Measurements from ENCODE around the gene SPIRE1.
"Not testable (repeated sequence)": the region's sequence is repeated elsewhere in the genome, so short reads cannot be mapped to it uniquely, and the experiment has no call there.

SPIRE1 gene

GRCh38 chr18:12540751-12541150, 117.2 kb downstream of the SPIRE1 start:
- no peak overlapping the region for H3K4me3 ChIP-seq (ENCODE audit: low read depth, low read length)
- TF ChIP-seq CTCF (IDR thresholded peaks at IDR 0.05; ENCODE audit: control insufficient read depth, extremely low read depth, insufficient read depth), result no peak
- no peak for DNase-seq (ENCODE audit: low read depth)

GRCh38 chr18:12539158-12539557, 118.7 kb downstream of the SPIRE1 start:
- H3K4me3 ChIP-seq (ENCODE audit: low read depth, low read length); DNase-seq (ENCODE audit: low read depth): not testable (repeated sequence)

- DNase-seq (ENCODE audit: low read depth), result no peak
- no peak for TF ChIP-seq CTCF (IDR thresholded peaks at IDR 0.05; ENCODE audit: control insufficient read depth, extremely low read depth, insufficient read depth)
- no peak overlapping the region for H3K4me3 ChIP-seq (ENCODE audit: low read depth, low read length)
Observed at GRCh38 chr18:12534820-12535219, 123.1 kb downstream of the SPIRE1 start.

- no peak overlapping the region for H3K4me3 ChIP-seq (ENCODE audit: low read depth, low read length)
- TF ChIP-seq CTCF (IDR thresholded peaks at IDR 0.05; ENCODE audit: control insufficient read depth, extremely low read depth, insufficient read depth), result no peak
- no peak for DNase-seq (ENCODE audit: low read depth)
Observed at GRCh38 chr18:12532661-12533060, 125.2 kb downstream of the SPIRE1 start.

GRCh38 chr18:12531749-12532148, 126.2 kb downstream of the SPIRE1 start:
- peak; percentile 24; the same call in 1 of the 2 replicates for TF ChIP-seq CTCF (IDR thresholded peaks at IDR 0.05; ENCODE audit: control insufficient read depth, extremely low read depth, insufficient read depth)
- H3K4me3 ChIP-seq (ENCODE audit: low read depth, low read length), result no peak overlapping the region
- no peak for DNase-seq (ENCODE audit: low read depth)

GRCh38 chr18:12520442-12520992, 137.4 kb downstream of the SPIRE1 start:
- no peak overlapping the region for H3K4me3 ChIP-seq (ENCODE audit: low read depth, low read length)
- no peak for DNase-seq (ENCODE audit: low read depth)

GRCh38 chr18:12518832-12519531, 138.9 kb downstream of the SPIRE1 start:
- no peak for TF ChIP-seq CTCF (IDR thresholded peaks at IDR 0.05; ENCODE audit: control insufficient read depth, extremely low read depth, insufficient read depth)
- H3K4me3 ChIP-seq (ENCODE audit: low read depth, low read length), result no peak overlapping the region
- DNase-seq (ENCODE audit: low read depth), result no peak

More at GRCh38 chr18:12520442-12520992, 137.4 kb downstream of the SPIRE1 start:
- TF ChIP-seq CTCF (IDR thresholded peaks at IDR 0.05; ENCODE audit: control insufficient read depth, extremely low read depth, insufficient read depth), result no peak

All from LNCaP clone FGC (cell line).